ENCODE results near the gene TEX101.

GRCh38 chr19:43457809-43458208, 43.1 kb downstream of the TEX101 start:
- TF ChIP-seq CTCF (IDR thresholded peaks at IDR 0.05 in 4 of 5, conservative IDR thresholded peaks at IDR 0.05 in 1 of 5): no peak
- no peak for TF ChIP-seq POLR2A (IDR thresholded peaks at IDR 0.05)

All from gastrocnemius medialis (tissue), 4 donors.